ENCODE measurements around the gene SH3BP5L.

Gene SH3BP5L

DNA sequence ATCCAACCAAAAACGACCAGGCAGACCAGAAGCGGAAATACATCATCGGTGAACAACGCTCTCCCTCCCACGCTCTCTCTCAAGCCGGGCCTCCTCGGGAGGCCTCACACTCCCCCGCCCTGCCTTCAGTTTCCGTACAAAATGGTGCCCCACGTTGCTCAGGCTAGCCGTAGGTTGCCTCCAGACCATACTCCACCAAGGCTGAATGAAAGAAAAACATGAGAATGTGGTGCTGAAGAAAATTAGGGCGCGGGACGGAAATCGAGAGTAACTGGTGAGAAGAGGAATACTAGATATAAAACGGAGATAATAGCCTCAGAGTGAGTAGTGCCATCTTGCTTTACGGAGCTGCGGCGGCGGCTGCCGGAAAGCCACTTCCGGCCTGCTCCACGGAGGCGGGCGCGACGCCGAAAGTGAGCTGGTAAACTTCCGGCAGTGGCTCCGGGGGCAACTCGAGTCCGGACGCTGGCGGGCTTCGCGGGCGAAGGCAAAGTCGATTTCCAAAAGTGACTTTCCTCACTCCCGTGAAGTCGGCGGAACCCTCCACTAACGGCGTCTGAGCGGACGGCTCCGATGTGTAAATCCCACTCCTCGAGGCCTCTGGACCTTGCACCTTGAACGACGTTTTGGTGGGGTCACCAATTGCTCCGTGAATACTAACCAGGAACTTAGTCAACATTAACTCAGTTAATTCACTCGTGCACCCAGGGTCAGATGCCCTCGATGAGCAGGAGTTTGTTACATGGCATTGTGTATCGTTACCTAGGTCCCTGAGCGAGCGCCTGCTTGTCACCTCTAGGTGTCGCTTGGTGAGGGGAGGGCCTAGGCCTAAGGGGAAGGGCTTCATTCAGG lies at the start of gene SH3BP5L:
Gene SH3BP5L, minus strand, starts transcription at position 7 of the 852 bp plus-strand sequence. CDS start 980 bp downstream, outside the sequence.
- DNase-seq (ENCODE audit: low read depth) = peak; percentile 88
- H3K4me3 ChIP-seq (ENCODE audit: low read depth, low read length) = peak within 1 kb of the TSS; percentile 85
- in situ Hi-C loops (cut with HindIII; ENCODE audit: low sequenced_read_pairs) = no loop called here
- peak; percentile 71 for TF ChIP-seq CTCF (IDR thresholded peaks at IDR 0.05; ENCODE audit: low read depth, low read length, missing control alignments)

DNA sequence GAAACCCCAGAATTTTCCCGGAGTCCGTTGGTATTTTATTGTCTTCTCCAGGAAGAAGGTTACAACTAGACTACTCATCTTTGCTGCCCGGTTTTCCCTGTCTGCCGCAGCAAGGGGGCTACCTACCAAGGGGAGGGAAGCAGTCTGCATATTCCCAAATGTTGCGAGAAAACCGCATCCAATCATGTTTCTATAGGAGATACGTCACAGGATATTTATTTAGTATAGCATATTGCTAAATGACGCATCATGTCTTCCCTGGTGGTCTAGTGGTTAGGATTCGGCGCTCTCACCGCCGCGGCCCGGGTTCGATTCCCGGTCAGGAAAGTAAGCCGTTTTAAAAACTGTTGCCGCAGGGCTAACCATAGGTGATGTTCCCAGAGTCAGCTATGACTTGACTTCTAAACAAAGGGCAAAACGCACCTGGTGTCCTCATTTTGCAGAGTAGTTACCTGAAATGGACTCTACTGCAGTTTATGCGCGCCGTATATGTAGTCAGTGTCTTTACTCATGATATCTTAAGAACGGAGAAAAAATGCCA lies 48.3 kb upstream of the SH3BP5L start:
- DNase-seq (ENCODE audit: low read depth) = peak; percentile 83
- no peak for TF ChIP-seq CTCF (IDR thresholded peaks at IDR 0.05; ENCODE audit: low read depth, low read length, missing control alignments)
- in situ Hi-C loops (cut with HindIII; ENCODE audit: low sequenced_read_pairs) = no loop called here
- peak overlapping the region; percentile 86 for H3K4me3 ChIP-seq (ENCODE audit: low read depth, low read length)

GRCh38 chr1:248873409-248873992 lies 47.8 kb upstream of the SH3BP5L start:
- in situ Hi-C loops (cut with HindIII; ENCODE audit: low sequenced_read_pairs) = no loop called here
- H3K4me3 ChIP-seq (ENCODE audit: low read depth, low read length) = peak overlapping the region; percentile 86
- peak; percentile 91 for DNase-seq (ENCODE audit: low read depth)
- TF ChIP-seq CTCF (IDR thresholded peaks at IDR 0.05; ENCODE audit: low read depth, low read length, missing control alignments) = no peak

DNA sequence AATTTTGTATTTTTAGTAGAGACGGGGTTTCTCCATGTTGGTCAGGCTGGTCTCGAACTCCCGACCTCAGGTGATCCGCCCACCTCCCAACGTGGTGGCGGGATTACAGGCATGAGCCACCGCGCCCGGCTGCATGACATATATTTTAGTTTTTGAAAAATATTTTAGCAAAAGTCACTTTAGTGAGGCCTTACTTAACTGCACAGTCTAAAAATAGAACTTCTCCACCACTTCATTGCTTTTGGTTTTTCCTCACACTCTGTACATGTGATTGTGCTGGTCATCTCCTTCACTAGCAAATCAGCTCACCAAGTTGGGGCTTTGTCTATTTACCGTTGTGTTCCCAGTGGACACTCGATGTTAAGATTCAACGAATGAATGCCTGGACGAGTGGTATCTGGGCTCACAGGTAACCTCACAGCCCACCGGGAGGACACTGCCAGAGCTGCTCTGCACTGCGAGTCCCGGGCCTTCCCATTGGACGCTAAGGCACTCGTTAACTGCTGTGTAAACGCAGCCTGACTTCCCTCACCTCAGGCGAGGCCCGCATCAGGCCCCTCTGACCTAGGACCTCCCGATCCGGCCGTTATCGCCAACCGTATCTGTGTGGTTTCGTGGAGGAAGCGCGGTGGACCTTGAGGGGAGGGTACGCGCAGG lies 47.2 kb upstream of the SH3BP5L start:
- peak overlapping the region; percentile 86 for H3K4me3 ChIP-seq (ENCODE audit: low read depth, low read length)
- DNase-seq (ENCODE audit: low read depth) = peak; percentile 39
- in situ Hi-C loops (cut with HindIII; ENCODE audit: low sequenced_read_pairs) = no loop called here
- no peak for TF ChIP-seq CTCF (IDR thresholded peaks at IDR 0.05; ENCODE audit: low read depth, low read length, missing control alignments)

- in situ Hi-C loops (cut with HindIII; ENCODE audit: low sequenced_read_pairs) = no loop called here
- DNase-seq (ENCODE audit: low read depth) = no peak
- no peak for TF ChIP-seq CTCF (IDR thresholded peaks at IDR 0.05; ENCODE audit: low read depth, low read length, missing control alignments)
- H3K4me3 ChIP-seq (ENCODE audit: low read depth, low read length) = no peak overlapping the region
Observed at GRCh38 chr1:248871837-248872401, 46.2 kb upstream of the SH3BP5L start.
